HG03175 (cell line): Measurements from ENCODE around the gene MYBBP1A.
"Not testable (repeated sequence)": the region's sequence is repeated elsewhere in the genome, so short reads cannot be mapped to it uniquely, and the experiment has no call there.

Experiments used
- ATAC-seq: cut with Tn5 transposase; IDR thresholded peaks from one replicate; pipeline ENCODE4 v1.9.1; 2021; ENCODE audit warnings: mild to moderate bottlenecking, moderate library complexity; ENCODE audit not compliant: unreplicated experiment

The MYBBP1A gene

DNA sequence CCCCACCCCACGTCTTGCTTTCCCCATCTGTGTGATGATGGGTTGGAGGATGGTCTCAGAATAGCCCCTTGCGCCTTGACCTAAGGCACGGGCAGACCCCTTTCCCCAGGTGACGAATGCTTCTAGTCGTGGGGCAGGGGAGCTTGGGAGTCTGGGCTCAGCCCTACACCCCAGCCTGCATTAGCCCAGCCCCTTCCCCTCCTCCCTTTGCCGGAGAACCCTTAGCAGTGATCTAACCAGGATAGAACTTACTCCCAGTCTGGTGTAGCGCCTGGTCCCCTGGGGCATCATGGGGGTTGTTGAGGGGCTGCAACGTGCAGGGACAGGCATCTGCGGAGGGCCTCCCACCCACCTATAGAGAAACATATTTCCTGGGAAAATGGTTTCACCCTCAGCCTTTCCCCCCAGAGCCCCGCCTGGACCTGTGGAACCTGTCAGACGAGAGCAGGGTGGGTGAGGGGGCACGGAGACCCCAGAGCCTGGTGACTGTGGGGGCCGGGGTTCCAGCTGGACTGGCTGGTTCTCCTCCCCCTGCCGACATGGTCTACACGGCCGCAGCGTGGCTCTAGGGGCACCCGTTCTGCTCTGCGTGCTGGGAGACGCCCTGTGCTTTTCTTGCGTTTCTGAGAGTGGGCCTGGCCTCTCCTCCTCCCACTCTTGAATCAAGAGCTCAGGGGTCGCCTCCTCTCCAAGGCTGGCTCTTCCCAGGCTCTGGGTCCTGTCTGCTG lies 33.9 kb upstream of the MYBBP1A start:
- no peak for ATAC-seq

DNA sequence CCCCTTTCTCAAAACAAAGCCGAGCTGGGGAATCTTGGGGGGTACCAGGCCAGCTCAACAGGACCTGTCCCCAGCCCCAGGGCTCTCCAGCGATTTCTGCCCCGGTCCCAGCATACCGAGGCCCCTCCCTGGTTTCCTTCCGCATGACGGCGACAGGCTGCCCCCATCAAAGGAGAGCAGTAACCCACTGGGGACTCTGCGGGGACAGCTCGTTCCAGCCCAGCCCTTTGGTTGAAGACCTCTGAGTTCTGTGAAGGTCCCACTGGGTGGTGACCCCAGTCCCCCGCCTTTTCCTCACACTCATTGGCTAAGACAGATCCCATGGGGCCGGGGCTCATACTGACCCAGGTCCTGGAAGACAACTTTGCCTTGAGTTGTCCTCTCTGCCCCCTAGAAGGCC lies 33.2 kb upstream of the MYBBP1A start:
- ATAC-seq = no peak

DNA sequence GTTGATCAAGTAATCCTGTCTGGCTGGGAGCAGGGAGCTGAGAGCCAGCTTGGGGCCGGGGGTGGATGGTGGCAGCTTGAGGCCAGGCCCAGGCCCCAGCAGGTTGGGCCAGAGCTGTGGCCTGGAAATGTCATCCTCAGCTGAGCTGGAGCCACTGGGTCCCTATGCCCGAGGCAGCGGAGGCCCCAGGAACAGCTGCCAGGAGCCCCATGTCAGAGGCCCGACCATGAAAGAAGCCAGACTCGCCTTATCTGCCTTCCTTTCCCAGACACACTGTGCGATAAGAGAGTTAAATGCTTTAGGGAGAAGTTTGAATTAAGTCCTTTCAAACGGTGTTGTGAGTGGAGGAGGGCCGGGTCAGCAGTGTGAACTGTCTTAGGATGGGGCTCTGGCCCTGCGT lies 32.6 kb upstream of the MYBBP1A start:
- no peak for ATAC-seq

DNA sequence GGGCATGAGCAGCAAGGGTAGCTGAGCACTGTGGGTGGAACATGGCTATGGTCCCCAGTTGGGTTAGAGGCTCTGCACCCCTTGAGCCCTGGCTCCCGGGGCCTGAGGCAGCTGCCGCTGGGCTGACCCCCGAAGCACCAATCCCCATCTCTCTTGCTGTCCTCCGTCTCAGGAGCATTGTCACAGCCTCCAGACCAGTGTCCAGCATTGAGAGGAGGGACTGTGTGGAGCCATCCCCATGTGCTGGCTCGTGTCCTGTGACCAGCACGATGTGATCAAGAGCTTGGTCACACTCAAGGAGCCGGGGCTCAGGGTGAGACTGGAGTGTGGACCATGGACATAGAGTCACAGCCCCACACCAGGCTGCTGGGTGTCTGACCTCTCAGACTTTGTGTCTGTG lies 32.0 kb upstream of the MYBBP1A start:
- no peak for ATAC-seq

DNA sequence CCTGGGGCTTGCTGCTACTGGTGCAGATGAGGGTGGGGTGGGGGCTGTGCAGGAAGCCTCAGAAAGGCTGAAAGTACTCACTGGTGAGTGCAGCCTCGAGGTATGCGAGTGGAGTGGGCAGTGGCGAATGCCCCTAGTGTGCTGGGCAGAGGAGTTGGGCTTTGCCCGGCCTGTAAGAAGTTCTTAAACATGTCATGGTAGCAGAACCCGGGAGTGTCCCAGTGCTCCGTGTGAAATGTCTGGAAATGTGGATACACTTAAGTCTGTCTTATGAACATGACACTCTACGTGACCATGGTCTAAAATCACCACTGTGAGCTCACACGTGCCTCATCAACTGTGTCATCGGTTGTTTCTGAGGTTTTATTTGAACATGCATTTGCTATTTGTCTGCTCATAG lies 30.9 kb upstream of the MYBBP1A start:
- no peak for ATAC-seq

DNA sequence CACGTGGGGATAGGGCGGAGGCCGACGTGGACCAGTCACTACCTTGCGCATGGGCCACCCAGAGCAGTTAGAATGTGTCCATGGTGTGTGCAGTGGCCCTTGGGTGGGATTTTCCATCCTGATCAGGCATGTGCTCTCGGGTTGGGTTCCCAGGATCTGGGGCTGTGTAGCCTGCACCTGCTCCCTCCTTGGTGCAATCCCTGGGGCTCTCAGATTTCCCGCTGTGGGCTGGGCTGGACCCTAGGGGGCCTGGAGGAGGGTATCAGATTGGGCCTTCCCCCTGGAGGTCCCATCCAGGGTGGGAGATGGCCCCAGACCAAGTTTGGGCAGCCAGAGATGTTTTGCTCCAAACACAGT lies 30.4 kb upstream of the MYBBP1A start:
- ATAC-seq = no peak

DNA sequence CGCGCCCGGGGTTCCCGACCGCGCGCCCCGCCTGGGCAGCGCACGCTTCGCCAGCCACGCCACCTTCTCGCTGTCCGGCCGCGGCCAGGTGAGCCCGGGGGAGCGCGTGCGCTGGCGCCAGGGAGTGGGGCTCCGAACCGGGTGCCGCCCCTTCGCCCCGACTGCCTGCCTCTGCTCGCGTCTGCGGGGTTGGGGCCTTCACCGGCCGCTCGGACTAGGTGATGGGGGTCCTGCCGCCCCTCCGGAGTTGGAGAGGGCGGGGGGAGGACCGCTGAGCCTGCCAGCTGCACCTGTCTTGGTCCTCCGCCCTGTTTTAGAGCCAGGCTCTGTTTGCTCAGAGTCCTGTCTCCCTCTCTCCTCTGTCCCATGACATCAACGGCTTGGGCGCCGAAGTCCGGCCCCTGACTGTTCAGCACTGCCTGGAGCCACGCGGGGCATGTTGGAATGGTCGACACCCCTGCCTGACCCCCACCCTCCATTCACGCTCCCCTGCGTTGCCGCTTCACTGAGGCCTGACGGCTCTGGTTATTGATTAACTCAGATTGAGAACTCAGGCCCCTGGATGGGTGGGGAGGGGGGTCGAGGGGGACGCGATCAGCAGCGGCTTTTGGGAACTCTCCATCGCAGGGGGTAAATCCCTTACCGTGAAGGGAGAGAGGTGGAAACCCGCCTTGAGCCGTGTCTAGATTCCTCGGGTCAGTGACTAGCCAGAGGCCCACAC lies 29.9 kb upstream of the MYBBP1A start:
- no peak for ATAC-seq

DNA sequence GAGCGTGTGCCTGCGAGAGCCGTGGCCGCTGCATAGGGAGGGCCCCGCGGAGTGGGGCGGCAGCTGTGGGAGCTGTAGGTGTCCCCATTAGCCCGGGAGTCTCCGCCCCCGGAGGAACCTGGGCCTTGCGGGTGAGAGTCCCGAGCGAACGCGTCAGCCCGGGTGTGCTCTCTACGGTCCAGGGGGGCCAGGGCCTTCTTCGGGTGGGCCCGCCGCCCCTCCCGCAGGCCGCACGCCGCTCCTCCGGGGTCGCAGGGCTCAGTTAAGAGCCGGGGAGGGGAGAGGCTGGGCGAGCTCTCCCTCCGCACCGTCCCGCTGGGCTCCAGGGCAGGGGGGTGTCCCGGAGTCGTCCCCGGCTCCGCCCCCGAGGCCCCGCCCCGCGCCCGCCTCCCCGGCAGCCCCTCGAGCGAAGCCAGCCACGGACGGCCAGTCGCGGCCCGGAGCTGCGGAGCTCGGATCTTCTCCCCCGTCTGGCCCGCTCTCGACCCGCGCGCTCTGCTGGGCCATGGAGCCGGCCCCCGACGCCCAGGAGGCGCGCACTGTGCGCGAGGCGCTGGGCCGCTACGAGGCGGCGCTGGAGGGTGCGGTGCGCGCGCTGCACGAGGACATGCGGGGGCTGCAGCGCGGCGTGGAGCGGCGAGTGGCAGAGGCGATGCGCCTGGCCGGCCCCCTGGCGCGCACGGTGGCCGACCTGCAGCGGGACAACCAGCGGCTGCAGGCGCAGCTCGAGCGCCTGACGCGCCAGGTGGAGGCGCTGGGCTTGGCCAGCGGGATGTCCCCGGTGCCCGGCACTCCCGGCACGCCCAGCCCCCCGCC lies 29.1 kb upstream of the MYBBP1A start, which contains the start of gene SMTNL2:
Gene SMTNL2 (plus strand): TSS at position 429 of the 816 bp plus-strand sequence. CDS start 77 bp downstream, at position 506.
- no peak for ATAC-seq

DNA sequence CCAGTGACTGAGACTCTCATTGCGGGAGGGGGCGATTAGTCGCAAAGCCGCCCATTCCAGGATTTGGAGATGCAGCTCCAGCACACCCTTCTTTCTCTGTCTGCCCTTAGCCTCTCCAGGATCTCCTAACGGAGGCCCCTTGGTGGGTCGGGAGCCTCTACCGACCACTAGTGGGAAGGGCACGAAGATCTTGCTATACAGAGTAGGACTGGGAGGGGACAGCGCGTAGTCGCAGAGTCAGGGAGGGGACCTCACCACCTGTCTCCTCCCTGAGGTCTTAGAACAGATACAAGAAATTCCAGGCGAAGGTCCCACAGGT lies 28.6 kb upstream of the MYBBP1A start:
- no peak for ATAC-seq

DNA sequence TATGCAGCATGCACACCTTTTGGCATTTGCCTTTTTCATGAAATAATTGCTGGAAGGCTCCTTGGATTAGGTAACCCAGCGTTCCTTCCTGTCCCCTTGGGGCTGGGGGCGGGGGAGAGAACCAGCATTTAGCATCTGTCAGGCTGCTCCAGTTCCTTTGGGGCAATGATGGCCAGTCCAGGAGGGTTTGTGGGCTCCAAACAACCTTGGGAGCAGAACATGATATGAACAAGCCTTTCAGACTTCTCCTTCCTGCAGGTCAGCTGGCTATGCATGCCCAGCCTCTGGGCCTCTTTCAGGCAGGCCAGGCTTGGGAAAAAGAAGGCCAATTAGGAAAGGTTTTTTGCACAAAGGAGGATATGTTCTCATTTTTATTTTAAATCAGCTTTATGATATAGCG lies 28.0 kb upstream of the MYBBP1A start:
- no peak for ATAC-seq

DNA sequence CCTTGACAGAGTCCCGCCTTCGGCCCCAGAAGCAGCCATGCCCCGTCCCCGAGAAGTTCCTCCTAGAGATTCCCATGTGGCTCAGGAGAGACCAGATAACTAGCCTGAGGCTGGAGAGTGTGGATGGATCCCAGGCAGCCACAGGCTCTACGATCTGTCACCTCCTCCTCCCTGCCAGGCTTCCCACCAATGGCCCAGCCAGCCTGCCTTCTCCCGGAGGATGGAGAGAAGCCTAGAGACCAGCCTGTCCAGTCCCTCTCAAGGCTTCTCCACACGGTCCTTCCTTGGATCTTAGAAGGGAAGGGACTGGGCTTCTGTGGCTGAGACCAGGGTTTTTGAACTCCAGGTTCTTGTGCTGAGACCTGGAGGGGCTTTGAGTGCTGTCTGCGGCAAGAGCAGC lies 27.5 kb upstream of the MYBBP1A start:
- ATAC-seq = no peak

DNA sequence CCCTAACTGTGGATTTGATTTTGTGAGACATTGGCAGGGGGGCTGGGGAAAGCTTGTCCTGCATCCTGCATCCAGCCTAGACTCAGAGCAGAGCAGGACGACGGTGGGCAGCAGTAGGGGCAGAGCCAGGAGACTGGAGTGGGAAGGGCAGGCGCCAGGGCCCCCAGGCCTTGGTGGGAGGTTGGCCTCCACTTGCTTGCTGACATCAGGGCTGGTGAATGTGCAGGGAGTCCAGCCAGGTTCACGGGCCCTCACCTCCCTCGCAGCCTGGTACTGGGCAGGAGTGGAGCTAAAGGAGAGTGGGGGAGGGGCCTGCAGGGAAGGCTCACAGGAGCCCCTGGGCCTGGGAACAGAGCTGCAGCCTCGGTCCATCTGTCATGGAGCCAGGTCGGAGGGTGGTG lies 26.9 kb upstream of the MYBBP1A start:
- ATAC-seq = no peak

DNA sequence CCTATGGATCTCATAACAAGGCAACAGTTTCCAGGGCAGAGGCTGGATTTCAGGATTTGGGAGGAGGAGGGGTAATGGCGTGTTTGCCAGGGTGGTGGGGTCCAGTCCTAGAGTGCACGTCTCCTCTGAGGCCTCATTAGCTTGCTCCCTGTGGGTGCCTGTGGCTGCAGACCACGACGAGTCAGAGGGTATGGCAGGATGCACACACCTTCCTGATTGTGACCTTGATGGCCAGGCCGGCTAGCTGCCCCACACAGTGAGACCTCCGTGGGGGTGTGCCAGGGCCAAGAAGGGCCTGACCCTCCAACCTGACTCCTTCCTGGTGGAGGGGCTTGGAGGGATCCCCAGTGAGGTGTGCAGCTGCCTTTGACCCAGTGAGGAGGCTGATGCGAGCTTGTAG lies 25.1 kb upstream of the MYBBP1A start:
- ATAC-seq = no peak

DNA sequence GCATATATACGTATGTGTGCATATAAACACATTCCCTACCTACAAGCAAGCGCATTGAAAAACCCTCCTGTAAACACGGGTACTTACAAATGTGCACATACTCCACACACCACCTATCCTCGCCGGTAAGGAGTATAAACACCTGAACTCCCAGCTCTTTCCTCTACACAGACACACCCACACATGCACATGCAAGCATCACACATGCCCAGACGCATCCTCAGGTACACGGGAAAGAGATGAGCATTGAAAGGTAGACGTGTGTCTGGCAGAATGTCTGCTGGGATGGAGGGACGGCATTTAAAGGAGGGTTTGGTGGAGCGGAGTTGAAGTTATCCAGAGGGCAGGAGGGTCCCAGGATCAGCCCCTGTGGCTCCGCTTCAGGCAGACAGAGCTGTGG lies 24.5 kb upstream of the MYBBP1A start:
- no peak for ATAC-seq

DNA sequence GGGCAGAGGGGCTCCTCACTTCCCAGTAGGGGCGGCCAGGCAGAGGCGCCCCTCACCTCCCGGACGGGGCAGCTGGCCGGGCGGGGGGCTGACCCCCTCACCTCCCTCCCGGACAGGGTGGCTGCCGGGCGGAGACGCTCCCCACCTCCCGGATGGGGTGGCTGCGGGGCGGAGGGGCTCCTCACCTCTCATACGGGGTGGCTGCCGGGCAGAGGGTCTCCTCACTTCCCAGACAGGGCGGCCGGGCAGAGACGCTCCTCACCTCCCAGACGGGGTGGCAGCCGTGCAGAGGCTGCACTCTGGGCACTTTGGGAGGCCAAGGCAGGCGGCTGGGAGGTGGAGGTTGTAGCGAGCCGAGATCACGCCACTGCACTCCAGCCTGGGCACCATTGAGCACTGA lies 23.2 kb upstream of the MYBBP1A start:
- not testable (repeated sequence) for ATAC-seq

DNA sequence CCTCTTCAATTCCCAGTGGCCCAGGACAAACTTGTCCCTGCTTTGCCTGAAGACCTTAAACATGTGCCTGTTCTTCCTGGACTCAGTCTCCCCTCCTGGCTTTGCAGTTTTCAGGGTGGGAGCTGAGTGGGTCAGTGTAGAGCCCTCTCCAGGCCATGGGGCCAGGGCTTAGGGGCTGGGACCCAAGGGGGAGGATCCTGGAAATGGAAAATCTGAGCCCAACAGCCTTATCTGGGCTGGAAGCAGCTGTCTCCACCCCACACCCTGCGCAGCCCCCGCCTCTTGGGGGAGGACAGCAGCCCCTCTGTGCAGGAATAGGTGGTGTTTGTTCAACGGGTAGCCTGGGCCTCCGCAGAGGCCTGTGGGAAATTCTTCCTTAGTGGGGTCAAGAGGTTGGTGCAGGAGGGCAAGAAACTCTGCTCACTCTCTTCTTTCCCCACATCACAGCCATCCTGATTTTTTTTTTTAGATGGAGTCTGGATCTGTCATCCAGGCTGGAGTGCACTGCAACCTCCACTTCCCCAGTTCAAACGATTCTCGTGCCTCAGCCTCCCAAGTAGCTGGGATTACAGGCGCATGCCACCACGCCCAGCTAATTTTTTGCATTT lies 22.3 kb upstream of the MYBBP1A start:
- no peak for ATAC-seq

DNA sequence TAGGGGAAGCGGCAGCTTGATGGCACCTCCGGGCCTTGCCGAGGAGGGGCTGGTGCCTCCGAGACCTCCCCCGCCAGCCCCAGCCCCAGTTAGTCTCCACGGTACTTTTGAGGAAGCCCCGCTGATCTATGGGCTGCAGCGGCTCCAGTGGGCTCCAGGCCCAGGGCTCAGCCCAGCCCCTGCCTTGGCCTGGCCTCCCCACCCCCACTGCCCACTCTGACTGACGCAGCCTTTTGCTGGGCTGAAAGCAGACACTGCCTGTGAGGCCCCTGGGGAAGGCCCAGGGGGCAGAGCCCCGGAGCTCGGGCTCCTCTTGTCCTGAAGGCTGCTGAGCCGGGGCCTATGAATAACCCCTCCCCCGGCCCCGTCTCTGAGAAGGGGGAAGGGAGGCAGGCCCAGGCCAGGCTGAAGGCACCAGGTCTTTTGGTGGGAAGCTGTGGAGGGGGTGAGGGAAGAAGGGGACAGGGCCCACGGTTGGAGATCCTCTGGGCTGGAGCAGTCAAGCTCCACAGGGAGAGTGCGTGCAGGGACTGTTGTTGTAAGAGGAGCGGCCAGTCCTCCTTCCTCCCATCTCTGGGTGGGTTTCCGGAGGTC lies 21.6 kb upstream of the MYBBP1A start:
- ATAC-seq = no peak

DNA sequence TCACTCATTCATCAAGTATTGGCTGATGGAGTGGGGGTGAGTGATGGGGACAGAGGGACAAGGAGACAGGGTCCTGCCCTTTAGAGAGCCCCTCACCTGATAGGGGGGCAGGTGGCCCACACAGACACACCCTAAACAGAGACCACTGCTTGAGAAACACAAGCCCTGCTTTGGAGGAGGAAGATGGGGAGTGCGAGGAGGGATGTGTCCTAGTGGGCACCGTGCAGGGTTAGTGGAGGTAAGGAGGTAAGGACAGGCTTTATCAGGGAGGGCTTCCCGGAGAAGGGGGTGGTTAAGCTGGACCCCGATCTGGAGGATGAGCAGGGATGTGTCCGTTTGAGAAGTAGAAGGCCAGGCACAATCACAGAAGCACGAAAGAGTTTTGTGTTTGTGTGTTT lies 21.0 kb upstream of the MYBBP1A start:
- ATAC-seq = no peak

DNA sequence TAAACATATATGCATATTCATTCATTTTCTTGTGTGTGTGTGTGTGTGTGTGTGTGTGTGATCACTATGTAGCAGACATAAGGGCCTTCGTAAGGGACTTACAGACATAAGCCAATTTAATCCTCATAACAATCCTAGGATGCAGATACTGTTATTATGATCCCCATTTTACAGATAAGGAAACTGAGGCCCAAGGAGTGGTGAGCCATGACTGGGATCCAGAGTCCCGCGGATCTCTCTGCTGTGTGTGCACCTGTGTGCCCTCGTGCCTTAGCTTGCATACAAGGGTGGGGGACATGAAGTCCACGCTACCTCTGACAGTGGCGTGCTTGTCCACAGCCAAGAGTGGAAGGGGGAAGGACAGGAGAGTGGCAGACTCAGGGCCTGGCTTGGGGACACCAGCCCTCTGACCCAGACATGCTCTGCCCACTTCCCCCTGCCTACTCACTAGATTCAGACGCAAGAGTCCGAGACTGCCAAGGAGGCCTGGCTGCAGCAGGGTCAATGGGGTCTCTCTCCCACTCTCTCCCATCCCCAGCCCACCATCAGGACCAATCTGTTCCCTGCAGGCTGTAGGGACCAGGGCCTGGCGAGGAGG lies 19.4 kb upstream of the MYBBP1A start:
- no peak for ATAC-seq

DNA sequence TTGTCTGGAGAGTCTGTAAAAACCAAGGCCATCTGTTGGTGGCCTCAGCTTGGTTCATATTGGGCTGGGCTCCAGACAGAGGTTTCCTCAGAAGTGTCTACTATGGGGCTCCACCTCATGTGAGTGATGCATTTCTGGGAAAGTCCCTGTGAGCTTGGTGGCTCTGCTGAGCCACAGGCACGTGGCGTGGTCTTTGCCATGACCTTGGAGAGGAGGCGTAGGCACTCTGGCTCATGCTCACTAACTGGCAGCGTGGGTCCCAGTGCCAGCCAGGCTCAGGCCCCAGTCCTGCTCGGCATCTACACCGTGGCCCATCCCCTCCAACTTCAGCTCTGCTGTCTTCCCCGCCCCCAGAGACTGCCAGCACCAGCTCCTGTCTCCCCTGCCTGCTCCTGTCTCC lies 18.5 kb upstream of the MYBBP1A start:
- ATAC-seq = no peak

DNA sequence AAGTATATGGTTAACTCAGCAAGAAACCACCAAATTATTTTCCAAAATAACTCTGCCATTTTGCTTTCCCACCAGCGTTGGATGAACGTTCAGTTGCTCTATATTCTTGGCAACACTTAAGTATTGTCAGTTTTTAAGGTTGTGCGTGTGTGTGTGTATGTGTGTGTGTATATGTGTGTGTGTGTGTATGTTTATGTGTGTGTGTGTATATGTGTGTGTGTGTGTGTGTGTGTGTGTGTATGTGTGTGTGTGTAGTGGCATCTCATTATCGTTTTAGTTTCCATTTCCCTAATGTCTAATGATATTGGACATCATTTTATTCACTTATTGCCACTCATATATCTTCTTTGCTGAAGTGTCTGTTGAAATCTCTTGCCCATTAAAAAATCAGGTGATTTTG lies 17.9 kb upstream of the MYBBP1A start:
- no peak for ATAC-seq
